NCI-H446 (cell line): ENCODE results near the gene GPATCH2L.

Source experiments
- DNase-seq, 2 experiments: peaks; one replicate each; lab custom pipeline; 2025; lab: John Stamatoyannopoulos, UW

The GPATCH2L gene

DNA sequence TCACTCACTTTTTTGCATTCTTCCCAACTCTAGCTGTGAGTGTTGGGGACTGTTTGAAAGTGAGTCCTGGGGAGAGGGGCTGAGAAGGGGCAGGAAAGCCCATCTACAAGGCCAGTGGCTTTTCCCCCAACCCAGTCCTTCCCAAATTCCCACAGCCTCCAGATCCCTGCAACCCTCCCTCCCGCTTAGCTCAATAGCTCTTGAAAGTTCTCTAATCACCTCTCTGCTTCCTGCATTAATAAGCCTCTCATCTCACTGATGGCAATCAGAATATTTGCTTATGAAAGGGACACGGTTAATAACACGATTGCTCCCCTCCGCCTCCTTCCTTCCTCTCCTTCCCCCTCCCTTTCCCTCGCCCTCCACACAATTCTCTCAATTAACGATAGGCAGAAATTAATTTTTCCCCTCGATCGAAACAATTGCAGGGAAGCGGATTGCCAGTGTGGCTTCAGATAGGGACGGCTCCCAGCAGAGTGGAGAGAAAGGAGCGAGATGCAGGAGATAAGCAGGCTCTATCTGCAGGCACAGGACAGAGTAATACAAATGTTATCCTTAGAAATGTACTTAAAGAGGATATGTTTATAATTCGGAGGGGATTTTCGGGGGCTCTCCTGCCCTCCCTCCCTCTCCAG, 15.1 kb upstream of the GPATCH2L start:
- no peak for DNase-seq

DNA sequence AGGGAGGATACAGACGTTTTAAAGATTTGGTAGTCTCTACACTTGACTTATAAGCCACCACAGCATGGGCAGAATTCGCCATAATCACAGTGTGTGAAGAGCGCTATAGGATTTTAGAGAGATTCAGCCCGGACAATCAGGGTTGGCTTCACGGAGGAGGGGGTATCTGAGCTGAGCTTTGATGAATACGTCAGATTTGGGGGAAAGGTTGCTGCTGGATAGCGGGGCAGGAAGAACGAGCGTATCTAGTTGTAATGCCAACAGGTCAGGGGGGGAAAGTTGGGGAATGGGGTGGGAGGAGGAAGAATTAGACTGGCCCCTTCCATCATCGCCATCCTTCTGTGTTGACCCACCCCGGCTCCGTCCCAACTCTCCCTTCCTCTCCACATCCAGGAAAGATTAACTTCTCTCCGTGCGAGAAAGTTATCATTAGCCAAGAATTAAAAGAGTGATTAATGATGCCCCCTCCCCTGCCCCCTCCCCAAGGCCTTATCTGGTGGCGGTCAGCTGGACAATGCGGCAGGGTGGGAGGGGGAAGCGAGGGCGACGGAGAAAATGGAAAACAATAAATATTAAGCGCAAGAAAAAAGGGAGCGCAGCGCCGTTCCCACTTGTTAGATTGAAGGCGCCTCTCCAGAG, 13.5 kb upstream of the GPATCH2L start:
- no peak for DNase-seq

DNA sequence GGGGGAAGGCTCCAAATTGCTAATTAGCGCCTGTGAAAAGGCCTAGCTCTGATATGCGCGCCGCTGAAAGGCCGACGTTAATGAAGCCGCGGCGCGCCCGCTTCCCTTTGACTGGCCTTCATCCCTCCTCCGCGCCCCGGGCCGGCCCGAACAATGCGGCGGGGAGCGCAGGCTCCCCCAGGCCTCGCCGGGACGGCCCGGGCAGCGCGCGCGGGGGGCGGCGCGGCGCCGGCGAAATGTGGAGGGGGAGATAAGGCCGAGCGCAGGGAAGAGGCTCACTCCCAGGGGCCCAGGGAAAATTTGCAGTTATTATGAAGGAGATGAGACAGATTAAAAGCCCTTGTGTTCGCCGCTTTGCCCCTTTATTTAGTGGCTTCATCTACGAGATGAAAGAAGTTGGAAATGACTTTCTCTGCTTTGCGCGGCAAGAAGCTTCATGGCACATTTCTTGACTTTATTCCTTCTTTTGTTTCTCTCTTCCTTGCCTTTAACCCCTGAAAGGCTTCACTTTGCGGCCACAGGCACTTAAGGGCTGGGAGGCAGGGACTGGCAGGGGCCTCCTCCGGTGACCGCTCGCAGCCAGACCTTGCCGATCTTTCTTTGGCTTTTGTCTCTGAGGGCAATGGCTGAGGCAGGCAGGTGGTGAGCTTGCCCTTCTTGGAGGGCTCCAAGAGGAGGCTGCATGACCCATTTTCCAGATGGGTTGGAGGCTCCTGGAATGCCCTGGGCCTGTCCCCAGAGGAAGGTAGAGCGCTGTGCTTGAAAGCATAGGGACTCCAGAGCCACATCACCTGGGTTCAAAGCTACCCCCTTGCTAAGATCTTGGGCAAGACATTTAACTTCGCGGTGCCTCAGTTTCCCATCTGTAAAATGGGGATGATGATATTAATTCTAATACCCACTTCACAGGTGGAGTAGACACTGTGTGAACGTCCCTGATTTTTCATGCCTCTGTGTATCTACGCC, 12.7 kb upstream of the GPATCH2L start:
- DNase-seq = no peak

DNA sequence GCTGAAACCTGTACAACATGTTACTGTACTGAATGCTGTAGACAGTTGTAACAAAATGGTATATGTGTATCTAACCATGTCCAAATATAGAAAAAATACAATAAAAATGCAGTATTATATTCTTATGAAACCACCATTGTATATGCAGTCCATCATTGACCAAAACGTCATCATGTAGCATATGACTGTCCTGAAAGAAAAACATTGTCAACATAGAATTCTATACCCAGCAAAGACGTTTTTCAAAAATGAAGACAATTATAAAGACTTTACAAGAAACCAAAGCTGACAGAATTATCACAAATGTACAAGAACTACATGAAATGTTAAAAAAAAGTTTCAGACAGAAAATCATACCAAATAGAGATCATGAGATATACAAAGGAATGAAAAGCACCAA, 8.1 kb upstream of the GPATCH2L start:
- DNase-seq = no peak

DNA sequence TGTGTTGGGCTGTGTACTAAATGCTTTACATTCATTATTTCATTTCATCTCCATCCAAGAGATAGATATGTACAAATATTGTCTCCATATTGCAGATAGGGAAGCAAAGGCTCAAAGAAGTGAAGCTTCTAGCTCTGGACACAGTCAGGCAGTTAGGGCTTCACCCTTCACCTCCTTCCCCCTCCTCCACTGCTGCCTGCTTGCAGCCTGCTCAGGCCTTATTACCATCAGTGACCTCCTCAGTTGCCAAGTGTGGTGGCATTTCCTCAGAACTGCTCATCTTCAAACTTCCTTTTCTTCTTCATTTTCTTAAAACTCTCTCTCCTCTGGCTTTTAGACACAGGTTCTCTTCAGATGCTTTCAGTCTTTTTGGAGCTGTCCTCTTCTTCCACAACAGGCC, 4.7 kb upstream of the GPATCH2L start:
- no peak for DNase-seq

DNA sequence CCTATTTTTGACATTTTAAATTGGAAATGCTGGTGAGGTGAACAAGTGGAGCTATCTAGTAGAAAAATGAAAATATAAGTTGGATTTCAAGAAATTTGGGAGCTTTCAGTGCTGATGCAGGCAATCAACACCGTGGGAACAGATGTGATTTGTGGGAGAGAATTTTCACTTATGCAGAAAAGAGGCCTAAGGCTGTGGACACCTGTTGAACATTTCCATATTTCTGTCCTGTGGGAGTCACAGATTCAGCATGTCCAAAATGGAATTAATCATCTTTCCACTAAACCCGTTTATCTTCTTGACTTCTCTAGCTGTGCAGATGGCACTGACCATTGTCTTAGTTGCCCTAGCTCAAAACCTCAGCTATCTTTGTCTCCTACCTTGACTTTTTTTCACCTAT, 2.5 kb upstream of the GPATCH2L start:
- no peak for DNase-seq

DNA sequence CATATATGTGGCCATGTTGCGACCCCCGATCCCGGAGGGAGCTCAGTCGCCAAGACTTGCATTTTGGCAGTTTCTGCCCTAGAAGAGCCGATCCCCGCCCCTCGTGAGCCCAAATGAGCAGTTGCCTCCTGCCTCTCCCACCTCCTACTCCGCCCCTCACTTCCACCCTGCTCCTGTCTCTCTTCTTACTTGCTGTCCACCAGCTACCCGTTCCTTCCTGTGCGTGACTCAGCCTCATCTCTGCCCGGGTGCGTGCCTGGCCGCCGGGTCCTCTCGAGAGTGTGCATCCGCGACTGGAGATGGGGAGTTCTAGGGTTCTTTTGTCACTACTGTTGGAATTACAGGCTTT, 585 bp downstream of the GPATCH2L start:
- peak in 1 of 2 experiments; percentile 3 for DNase-seq

DNA sequence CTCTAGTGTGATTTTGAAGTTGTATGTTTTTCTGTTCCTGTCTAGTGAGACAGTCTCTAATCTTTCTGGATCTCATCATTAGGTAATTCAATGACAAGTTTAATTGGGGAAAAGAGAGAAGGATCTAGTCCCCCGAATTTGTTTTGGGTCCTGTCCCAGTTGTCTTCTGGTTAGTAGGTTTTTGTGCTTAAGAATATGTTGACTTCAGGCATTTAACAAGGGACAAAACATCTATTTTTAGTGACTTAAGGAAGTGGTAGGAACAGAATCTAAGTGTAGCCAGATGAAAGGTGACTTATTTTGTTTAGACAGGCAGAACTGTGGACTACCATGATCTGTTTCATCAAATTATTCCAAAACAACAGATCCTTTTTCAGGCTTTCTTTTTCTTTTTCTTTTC, 2.2 kb downstream of the GPATCH2L start:
- DNase-seq = no peak

DNA sequence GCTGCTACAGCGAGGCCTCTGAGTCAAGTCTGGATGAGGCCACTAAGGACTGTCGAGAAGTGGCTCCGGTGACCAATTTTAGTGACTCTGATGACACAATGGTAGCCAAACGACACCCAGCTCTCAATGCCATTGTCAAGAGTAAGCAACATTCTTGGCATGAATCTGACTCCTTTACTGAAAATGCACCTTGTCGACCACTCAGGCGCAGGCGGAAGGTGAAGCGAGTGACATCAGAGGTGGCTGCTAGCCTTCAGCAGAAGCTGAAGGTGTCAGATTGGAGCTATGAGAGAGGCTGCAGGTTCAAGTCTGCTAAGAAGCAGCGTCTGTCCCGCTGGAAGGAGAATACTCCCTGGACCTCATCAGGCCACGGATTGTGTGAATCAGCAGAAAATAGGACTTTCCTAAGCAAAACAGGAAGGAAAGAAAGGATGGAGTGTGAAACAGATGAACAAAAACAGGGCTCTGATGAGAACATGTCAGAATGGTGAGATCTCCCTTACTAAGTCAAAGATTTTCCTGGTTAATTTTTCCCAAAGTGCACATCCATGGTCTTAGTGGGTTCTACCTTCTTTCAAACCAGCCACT, 2.9 kb downstream of the GPATCH2L start:
- no peak for DNase-seq

DNA sequence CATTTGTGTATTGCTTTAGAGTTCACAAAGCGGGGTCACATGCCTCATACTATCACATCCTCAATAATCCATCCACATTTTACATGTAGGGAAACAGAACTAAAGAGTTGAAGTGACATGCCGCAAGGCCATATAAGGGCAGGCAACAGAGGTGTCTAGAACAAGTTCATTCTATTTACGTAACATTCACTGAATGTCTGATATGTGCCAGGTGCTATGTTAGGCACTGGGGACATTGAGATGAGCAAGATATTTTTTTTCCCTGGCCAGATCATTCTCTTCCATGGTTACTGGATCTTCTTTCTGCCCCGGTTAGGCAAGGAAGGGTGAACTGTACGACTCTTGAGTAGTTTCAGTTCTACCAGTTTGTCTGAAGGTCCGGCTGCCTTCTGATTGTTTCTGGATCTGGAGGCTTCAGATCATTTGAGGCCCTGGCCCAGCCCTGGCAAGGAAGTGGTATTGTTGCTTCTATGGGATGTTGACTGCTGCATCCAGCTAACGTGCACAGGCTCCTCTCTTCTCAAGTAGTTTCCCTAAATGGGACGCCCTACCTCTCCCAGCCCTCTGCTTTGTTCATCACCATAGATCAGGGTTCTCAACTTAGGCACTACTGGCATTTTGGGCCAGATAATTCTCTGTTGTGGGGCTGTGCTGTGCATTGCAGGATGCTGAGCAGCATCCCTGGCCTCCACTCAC, 12.1 kb downstream of the GPATCH2L start:
- no peak for DNase-seq

DNA sequence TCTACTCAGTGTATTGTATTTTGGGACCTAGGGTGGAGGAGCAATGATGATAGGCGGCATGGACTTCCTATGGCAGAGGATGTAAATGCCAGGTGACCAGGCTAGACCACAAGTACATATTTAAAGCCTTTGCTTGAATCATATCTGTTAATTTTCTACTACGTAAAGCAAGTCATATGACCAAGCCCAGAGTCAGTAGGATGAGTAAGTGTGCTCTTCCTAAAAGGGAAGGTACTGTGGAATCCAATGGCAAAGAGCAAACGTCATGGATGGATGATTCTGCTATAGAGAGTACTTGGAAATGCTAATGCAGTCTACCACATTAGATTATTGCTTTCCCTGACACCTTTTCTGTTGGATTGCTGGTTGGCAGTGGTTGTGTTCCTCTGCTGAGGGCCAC, 16.8 kb downstream of the GPATCH2L start:
- no peak for DNase-seq

DNA sequence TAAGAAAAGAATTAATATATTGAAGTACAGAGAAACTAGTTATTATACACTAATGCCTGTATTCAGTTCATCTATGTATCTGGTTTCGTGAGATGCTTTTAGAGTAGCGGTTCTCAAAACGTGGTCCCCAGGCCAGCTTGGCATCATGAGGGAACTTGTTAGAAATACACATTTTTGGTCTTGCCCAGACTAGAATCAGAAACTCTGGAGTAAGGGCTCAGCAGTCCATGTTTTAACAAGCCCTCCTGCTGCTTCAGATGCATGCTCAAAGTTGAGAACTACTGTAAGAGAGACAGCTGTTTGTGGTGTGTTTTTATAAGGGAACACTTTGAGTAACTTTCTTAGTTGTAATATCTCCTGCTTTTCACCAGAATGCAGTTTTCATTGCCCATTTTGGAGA, 18.1 kb downstream of the GPATCH2L start:
- DNase-seq = no peak

DNA sequence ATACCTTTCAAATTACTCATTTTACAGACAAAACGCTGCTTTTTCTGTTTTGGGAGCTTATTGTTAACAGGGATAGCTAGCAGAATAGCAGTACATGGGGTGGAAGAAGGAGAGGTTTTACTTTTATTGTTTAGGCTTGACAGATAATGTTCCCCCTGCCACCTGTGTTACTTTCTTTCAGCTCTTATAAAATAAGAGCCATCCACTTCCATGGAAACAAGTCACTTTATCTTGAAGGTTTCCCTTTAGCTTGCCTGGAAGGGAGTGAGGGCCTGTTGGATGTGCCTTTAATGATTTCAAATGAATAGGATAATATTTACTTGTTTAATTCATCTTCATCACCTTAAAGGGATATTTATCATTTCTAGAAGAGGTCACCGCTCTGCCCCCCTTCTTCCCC, 23.3 kb downstream of the GPATCH2L start:
- no peak for DNase-seq

DNA sequence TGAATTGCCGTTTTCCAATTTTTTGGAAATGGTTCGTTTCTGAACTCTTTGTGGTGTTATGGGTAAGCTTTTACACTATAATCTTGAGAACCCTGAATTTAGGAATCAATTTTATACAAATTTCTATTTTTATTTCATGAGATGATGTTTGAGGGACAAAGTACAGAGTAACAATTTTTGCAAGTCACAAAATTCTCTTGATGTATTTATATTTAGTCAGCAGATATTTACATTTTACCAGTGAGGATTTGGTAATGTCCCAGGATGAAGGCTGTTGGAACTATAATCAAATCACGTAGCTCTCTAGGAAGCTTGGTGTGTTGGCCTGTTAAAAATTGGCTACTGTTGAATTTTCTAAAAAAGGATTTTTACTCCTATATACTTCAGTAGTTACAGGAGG, 24.2 kb downstream of the GPATCH2L start:
- DNase-seq = no peak

DNA sequence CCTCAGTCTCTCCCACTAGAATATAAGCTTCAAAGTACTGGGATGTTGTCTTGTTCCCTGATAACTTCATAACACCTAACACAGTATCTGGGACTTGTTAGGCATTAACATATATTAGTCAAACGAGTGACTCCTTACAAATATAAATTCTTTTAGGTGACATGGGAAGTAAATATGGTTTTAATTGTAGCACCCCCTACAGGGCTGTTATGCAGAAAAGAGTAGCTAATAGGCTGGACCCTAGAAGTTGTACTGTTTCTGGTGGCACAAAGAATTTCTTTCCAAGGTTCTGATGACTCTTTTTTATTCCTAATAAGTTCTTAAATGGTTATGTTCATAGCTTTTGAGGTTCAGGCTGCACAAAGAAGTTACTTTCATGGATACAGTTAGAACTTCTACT, 29.8 kb downstream of the GPATCH2L start:
- no peak for DNase-seq

DNA sequence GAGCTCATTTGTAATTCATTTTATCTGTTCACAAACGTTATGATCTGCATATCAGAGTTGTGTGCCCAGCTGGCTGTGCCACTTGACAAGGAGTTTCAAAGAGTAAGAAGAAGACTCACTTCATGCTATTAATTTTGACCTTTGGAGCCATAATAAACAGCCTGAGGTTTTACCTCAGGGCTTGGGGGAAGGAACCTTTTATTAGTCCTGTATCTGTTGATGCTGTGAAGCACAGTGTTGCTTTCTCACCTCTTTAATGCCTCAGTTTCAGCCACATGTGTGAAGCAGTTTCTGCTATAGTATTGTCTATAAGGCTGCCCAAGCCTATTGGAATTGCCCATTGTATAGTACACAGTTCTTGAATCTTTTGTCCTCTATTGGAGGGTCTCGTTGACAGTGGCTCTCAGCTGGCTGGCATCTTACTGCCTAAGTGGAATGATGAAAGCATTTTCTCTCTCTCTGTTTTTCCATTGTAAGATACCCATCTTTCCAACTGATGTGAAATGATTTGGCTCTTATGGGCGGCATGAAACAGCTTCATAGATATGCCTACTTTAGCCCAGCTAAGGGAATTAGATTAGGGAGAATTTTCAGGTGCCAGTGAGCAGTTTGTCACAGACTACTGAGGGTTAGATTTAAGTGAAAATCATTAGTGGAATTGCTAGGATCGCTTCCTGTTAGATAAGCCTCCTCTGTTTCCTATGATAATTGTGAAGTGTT, 34.7 kb downstream of the GPATCH2L start:
- DNase-seq = no peak

DNA sequence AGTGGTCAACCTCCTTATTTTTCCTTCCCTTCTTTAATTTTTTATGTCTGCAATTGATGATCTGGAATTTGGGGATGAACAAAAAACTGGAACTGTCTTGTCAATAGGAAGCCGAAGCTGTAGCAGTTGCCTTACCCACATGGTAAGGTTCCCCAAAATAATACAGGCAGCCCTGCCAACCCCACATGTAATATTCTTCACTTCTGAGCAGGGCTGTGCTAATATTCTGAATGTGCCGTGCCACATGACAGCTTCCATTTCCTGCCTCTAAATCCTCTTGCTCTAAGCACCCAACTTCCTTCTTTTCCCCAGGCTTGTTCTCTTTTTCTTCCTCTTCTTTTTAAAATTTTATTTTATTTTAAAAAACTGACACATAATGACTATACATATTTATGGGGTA, 39.6 kb downstream of the GPATCH2L start:
- DNase-seq = no peak

DNA sequence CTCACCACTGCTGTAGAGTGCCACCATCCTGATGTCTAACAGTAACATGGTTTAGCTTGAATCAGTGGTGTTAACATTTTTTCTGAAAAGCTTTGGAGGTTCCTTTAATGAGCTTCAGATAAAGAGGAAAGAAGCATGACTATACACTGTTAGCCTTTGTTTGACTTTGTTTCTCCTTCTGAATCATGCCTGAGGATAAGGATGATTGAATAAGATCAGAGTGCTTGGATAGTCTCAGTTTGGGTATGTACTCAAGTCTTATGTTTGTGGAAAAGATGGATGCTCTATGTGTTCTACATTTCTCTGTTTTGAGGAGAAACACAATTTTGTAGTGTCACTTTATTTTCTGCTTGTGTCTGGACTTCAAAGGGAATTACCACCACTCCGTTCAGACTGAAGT, 42.0 kb downstream of the GPATCH2L start:
- DNase-seq = no peak

DNA sequence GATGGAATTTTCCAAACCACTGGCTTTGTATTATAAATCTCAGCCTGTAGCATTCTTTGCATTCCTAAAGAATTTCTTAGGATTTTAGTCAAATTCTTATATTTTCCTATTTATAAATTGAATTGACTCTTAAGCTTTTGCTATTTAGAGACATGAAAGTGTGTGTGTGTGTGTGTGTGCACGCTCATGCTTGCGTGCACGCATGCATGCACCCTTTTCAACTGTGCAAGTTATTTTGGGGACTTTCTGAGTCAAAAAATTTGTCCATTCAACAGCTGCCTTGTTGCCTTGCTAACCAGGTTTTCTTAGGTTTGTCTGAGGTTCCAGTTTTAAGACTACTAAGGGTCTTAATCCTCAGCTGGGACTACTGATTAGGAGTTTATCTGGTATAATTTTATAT, 42.6 kb downstream of the GPATCH2L start:
- DNase-seq = no peak

DNA sequence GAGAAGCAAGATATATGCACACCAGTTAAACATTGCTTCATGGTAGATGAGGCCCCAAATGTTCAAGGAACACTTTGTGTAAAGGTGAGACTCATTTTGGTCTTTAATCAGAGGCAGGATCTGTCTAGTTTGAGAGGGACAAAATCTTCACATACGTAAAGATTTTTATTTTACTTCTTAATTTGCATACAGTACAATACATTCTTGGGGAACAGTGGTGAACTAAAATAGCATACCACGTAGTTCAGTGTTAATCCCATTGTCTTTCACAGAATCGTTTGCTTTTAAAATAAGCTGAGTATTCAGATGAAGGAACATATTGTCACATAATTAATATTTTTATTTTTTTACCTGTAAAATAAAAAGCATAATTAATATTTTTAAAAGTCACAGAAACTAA, 43.3 kb downstream of the GPATCH2L start:
- no peak for DNase-seq

DNA sequence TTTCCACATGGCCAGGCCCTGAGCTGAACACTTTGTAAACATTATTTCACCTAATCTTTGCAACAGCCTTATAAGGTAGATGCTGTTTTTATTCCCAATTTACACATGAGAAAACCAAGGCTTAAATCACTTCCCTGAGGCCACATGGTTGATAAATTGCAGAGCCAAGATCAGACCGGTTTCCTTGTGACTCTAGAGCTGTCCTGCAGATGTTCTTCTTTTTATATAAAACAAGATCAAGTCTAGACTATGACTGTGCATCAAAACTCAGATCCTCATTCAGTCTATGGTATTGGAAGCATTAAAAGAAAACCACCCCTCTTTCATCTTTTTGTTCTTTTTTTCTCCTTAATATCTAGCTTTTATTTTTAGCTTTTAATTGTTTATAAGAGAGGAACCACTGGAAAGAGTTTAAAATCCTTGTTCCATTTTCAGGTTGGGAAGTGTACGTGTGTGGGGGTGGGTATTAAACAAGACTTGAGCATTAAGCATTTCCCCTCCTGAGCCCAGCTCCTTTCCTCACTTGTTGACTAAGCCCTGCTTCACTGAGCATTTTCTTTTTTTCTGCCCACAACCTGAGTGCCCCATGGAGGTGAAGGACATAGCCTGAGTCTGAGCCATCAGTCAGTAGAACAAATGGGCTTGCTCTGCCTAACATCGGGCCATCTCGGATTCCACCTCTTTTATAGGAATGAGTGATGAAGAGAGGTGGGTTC, 45.4 kb downstream of the GPATCH2L start:
- DNase-seq = no peak
